Keratinocyte (primary cell): Measurements from ENCODE around the gene TMEM50B. TPM values are rescaled to one million over a fixed set of nuclear protein-coding genes. Genes with fewer than 3 reads are reported as not detected.
A peak's percentile ranks its signal among the peaks of the same experiment; 100 is the strongest.

Experiments used
- DNase-seq: peaks from one replicate; pipeline ENCODE4 v3.0.0-alpha.2; 2011; ENCODE audit warnings: low read depth, missing footprints, low spot score
- FAIRE-seq: peaks from 2 replicates; lab custom pipeline; 2011; peaks lifted over from hg19 to GRCh38; lab: Jason Lieb, UNC
- H2AFZ ChIP-seq: 2 replicates; pipeline ENCODE4 v1.6.0; 2012; ENCODE audit warnings: low read length, control low read depth, inconsistent platforms; ENCODE audit not compliant: control insufficient read depth
- H3K27ac ChIP-seq: 2 replicates; pipeline ENCODE4 v1.5.1; 2011; ENCODE audit warnings: low read length; ENCODE audit not compliant: control insufficient read depth, insufficient read depth
- H3K27me3 ChIP-seq: 3 replicates; pipeline ENCODE4 v1.6.0; 2011; ENCODE audit warnings: low read length; ENCODE audit not compliant: control insufficient read depth, insufficient read depth; ENCODE audit errors: extremely low read depth
- H3K36me3 ChIP-seq, 2 experiments: 2 replicates in 1 of 2; 3 replicates in 1 of 2; pipeline ENCODE4 v1.5.1; 2011; ENCODE audit warnings: low read length in 2 of 2, mild to moderate bottlenecking in 1 of 2; ENCODE audit not compliant: control insufficient read depth in 2 of 2, insufficient read depth in 2 of 2; ENCODE audit errors: extremely low read depth in 1 of 2
- H3K4me1 ChIP-seq: 3 replicates; pipeline ENCODE4 v1.5.1; 2011; ENCODE audit warnings: low read length; ENCODE audit not compliant: control insufficient read depth, insufficient read depth; ENCODE audit errors: extremely low read depth
- H3K4me2 ChIP-seq: 3 replicates; pipeline ENCODE4 v1.6.0; 2011; ENCODE audit warnings: low read depth, low read length; ENCODE audit not compliant: control insufficient read depth, insufficient read depth; ENCODE audit errors: extremely low read depth
- H3K4me3 ChIP-seq, 3 experiments: fragments of 200-600 bp in 1 of 3; sonication (generic) in 1 of 3; 2 replicates in 2 of 3; 3 replicates in 1 of 3; pipeline ENCODE4 v1.5.1; 2011 to 2016; ENCODE audit warnings: low read length in 3 of 3, mild to moderate bottlenecking in 3 of 3, control low read depth in 2 of 3, inconsistent platforms in 1 of 3, low read depth in 1 of 3, mixed read lengths in 1 of 3, mixed run types in 1 of 3, moderate library complexity in 1 of 3; ENCODE audit not compliant: control insufficient read depth in 2 of 3, insufficient read depth in 2 of 3; ENCODE audit errors: extremely low read depth in 1 of 3
- H3K79me2 ChIP-seq: 2 replicates; pipeline ENCODE4 v1.6.0; 2012; ENCODE audit warnings: low read length; ENCODE audit not compliant: control insufficient read depth, insufficient read depth
- H3K9ac ChIP-seq: 3 replicates; pipeline ENCODE4 v1.6.0; 2011; ENCODE audit warnings: low read length; ENCODE audit not compliant: control insufficient read depth, insufficient read depth; ENCODE audit errors: extremely low read depth
- H3K9me1 ChIP-seq: 3 replicates; pipeline ENCODE4 v1.6.0; 2011; ENCODE audit warnings: low read length; ENCODE audit not compliant: control insufficient read depth, insufficient read depth; ENCODE audit errors: extremely low read depth
- H3K9me3 ChIP-seq: 2 replicates; pipeline ENCODE4 v1.5.1; 2012; ENCODE audit warnings: low read depth, low read length; ENCODE audit not compliant: control insufficient read depth
- H4K20me1 ChIP-seq: 3 replicates; pipeline ENCODE4 v1.6.0; 2011; ENCODE audit warnings: low read length; ENCODE audit not compliant: control insufficient read depth, insufficient read depth; ENCODE audit errors: extremely low read depth
- CTCF ChIP-seq, 3 experiments: IDR thresholded peaks in 1 of 3; conservative IDR thresholded peaks in 1 of 3; optimal IDR thresholded peaks in 1 of 3; 2 replicates in 2 of 3; 3 replicates in 1 of 3; pipeline versions ENCODE3 to v1.5.1; 2011; ENCODE audit warnings: low read length in 3 of 3, mild to moderate bottlenecking in 3 of 3, moderate library complexity in 2 of 3, control low read depth in 1 of 3, inconsistent platforms in 1 of 3; ENCODE audit not compliant: insufficient read depth in 2 of 3; ENCODE audit errors: extremely low read depth in 1 of 3
- EZH2 ChIP-seq: IDR thresholded peaks from one replicate; pipeline ENCODE4 v1.6.1; 2012; ENCODE audit warnings: inconsistent platforms, mild to moderate bottlenecking, low read length, moderate library complexity
- dilution Hi-C: fragments of 300-500 bp; cut with MboI; formaldehyde crosslinking; loops from one replicate; pipeline ENCODE4 v1.7.0; 2020; ENCODE audit warnings: low sequenced_read_pairs; ENCODE audit not compliant: extremely low pct_ligation_motif_present
- polyA plus RNA-seq, 5 experiments: library from polyadenylated mRNA; depleted of rRNA in 3 of 5; stranded (reverse) in 3 of 5; stranded (forward) in 1 of 5; unstranded in 1 of 5; fragments of >200 nt; gene quantifications; 1 replicate in 1 of 5; 2 replicates in 3 of 5; 3 replicates in 1 of 5; pipeline versions ENCODE4 v1.2.1 to v1.2.3, GENCODE V29; 2011 to 2012; ENCODE audit warnings: missing spikeins in 2 of 5, low read depth in 1 of 5, low replicate concordance in 1 of 5

The TMEM50B gene
- polyA plus RNA-seq, 1 donor (not counting 4 experiments of a cell fraction or from before 2014, with no cell fraction given), result 39.7 TPM

DNA sequence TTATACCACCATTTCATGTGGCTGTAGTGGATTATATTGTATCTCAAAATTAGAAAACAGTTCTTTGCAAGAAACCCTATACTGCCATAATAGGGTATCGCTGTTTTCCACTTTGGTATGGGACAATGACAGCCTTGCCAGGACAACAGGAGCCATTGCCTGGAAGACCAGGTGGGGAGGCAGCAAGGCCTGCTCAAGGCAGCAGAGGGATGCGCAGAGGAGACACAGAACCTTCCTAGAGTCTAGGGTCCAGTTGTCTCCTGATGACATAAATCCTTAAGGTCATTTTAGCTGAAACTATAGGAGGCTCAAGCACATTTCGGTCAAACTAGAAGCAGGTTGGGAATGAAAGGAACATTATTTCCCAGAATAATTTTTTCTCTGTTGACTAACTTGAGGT is 48.9 kb downstream of the TMEM50B start:
- Histone ChIP-seq H3K9me3 (no peaks in the 10 kb centered on the region), H3K27me3 (no peaks in the 10 kb centered on the region), H3K79me2 (peaks cover 7% of the 10 kb centered on the region), H3K9me1 (no peaks in the 10 kb centered on the region), H3K4me3 (no peak overlapping the region), H4K20me1 (no peaks in the 10 kb centered on the region), H3K4me1 (peaks cover 41% of the 10 kb centered on the region), H3K27ac (no peak overlapping the region), H2AFZ (no peak overlapping the region), H3K4me2 (no peak overlapping the region), H3K9ac (no peak overlapping the region), H3K36me3 (peaks cover 32 to 57% of the 10 kb centered on the region in 2 experiments)
- no peak for DNase-seq
- no peak for FAIRE-seq
- no peak for TF ChIP-seq EZH2
- TF ChIP-seq CTCF (optimal IDR thresholded peaks at IDR 0.05 in 1 of 3, IDR thresholded peaks at IDR 0.05 in 1 of 3, conservative IDR thresholded peaks at IDR 0.05 in 1 of 3; ENCODE audit: extremely low read depth in 1 of 3, insufficient read depth in 2 of 3, low read length in 3 of 3), result no peak
- dilution Hi-C loops, result no loop called here

DNA sequence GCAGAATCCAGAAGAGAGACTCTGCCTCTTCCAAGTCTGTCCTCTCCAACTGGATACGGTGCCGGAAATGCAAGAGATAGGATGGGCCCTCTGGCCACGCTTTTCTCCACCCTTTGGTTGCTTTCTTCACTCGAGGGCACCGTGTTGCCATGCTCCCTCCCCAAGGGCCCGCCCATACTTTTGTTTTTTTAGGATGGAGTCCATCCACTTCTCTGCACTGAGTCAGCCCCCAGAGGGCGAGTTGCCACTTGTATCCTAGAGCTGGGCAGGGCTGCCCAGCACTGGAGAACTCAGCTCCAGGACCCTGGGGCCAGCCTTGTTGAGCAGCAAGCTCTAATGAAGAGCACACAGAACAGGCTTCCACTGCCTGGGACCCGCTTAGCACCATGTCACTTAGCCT is 51.1 kb downstream of the TMEM50B start:
- H3K36me3 ChIP-seq, result peaks cover 40 to 68% of the 10 kb centered on the region in 2 experiments
- dilution Hi-C loops, result no loop called here
- no peaks in the 10 kb centered on the region for H4K20me1 ChIP-seq

More for the DNA sequence above, 51.1 kb downstream of the TMEM50B start:
- peak; percentile 49 for DNase-seq
- H3K9me3 ChIP-seq, result no peaks in the 10 kb centered on the region
- peak; percentile 88 for FAIRE-seq
- no peak for TF ChIP-seq CTCF (optimal IDR thresholded peaks at IDR 0.05 in 1 of 3, IDR thresholded peaks at IDR 0.05 in 1 of 3, conservative IDR thresholded peaks at IDR 0.05 in 1 of 3; ENCODE audit: extremely low read depth in 1 of 3, insufficient read depth in 2 of 3, low read length in 3 of 3)
- TF ChIP-seq EZH2, result no peak
- H2AFZ ChIP-seq, result no peak overlapping the region
- no peaks in the 10 kb centered on the region for H3K9me1 ChIP-seq
- peaks cover 24% of the 10 kb centered on the region for H3K4me1 ChIP-seq
- H3K27me3 ChIP-seq, result no peaks in the 10 kb centered on the region
- peaks cover 16% of the 10 kb centered on the region for H3K79me2 ChIP-seq
- peak overlapping the region; percentile 3 for H3K9ac ChIP-seq
- peak overlapping the region; percentile 66 for H3K27ac ChIP-seq
- H3K4me2 ChIP-seq, result peak overlapping the region; percentile 35
- H3K4me3 ChIP-seq, result no peak overlapping the region
